ENCODE measurements around the gene ANOS1.

The ANOS1 gene

DNA sequence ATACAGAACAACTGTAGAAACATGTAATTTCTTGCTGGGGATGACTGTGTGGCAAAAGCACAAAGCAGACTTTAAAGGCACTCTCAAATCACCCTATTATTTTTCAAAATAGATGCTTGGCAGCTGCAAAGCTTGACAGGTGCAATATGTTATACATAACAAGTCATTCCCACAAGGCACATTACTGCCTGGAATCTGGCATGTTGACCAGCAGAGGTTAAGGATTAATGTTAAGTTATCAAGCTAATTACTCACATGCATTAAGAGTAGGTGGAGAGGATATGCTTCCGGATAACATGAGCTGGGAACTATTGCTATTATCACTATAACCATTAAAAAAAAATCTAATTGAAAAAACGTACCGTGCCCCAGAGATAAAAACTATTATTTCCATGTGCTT, 17.8 kb downstream of the ANOS1 start:
- no peak for DNase-seq (ENCODE audit: low spot score)

DNA sequence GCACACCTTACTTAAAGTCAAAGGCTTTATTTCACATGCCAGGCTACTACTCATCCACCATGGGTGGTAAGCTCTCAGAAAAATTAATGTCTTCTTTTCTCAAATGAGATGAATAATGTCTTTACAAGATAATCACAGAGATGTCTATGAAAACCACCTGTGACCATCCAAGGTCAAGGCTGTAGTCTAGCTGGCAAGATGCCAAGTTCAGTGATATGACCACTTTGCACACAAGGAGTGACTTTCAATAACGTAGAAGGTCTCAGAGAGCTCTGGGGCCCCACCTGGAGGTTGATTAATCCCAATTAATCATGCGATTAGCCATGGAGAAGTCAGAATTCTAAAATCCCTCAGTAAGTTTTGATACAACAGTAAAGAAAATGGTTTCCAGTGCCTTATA, 20.5 kb downstream of the ANOS1 start:
- no peak for DNase-seq (ENCODE audit: low spot score)

DNA sequence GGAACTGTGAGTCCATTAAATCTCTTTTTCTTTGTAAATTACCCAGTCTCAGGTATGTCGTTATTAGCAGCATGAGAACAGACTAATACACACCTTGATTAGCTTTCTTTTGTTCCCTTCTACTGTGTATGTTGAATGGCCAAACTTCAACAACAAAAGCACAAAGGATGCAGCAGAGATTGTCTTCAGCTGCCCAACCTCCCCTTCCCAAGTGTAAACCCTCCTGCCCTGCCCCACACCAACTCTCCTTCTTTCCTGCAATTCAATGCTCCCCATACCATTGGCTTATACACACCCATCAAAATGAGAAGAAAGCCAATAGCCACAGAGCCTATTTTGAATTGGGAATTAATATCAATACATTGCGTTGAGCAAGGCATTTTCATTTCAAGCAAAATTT, 27.8 kb downstream of the ANOS1 start:
- DNase-seq (ENCODE audit: low spot score): no peak

DNA sequence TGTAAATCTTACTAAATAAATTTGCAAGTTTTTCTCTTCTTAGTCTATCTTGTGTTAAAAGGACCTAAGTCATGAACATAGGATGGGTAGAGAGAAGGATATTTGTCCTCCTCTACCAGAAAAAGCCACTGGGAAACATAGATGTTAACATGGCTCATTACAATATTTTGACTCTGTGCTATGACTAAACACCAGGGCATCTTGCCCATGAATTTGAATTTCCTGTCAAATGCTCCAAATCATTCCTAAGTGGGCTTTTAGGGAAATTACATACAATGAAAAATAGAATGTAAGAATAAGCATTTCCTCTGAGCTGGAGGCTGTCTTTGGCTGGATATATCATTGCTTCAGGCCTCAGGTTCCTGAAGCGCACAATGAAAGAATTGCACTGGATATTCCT, 39.1 kb downstream of the ANOS1 start:
- DNase-seq (ENCODE audit: low spot score): no peak

DNA sequence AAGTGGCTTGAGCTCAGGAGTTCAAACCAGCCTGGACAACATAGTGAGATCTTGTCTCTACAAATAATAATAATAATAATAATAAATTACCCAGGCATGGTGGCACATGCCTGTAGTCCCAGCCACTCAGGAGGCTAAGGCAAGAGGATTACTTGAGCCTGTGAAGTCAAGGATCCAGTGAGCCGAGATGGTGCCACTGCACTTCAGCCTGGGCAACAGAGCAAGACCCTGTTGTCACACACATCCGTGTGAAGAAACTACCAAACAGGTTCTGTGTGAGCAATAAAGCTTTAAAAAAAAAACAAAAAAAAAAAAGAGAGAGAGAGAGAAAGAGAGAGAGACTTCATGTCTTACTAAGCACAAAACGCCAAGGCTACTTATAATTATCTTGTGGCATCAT, 42.5 kb downstream of the ANOS1 start:
- DNase-seq (ENCODE audit: low spot score): no peak

DNA sequence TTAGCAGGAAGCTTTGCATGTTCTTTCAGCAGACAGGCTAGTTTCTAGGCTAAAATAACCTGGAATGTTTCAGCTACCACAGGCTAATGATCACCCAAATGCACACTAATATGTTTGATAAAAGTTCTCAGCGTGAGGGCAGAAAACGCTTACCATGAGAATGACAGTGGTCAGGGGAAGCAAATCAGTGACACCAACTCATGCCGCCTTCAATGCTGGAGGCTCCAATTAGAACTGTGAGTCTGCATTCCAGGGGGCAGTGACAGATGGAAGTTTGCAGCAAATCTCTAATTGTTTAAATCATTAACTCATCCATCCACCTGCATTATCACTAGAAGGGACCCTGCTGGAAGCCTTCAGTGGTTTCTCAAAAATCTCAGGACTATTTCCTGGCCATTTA, 43.2 kb downstream of the ANOS1 start:
- DNase-seq (ENCODE audit: low spot score): no peak

DNA sequence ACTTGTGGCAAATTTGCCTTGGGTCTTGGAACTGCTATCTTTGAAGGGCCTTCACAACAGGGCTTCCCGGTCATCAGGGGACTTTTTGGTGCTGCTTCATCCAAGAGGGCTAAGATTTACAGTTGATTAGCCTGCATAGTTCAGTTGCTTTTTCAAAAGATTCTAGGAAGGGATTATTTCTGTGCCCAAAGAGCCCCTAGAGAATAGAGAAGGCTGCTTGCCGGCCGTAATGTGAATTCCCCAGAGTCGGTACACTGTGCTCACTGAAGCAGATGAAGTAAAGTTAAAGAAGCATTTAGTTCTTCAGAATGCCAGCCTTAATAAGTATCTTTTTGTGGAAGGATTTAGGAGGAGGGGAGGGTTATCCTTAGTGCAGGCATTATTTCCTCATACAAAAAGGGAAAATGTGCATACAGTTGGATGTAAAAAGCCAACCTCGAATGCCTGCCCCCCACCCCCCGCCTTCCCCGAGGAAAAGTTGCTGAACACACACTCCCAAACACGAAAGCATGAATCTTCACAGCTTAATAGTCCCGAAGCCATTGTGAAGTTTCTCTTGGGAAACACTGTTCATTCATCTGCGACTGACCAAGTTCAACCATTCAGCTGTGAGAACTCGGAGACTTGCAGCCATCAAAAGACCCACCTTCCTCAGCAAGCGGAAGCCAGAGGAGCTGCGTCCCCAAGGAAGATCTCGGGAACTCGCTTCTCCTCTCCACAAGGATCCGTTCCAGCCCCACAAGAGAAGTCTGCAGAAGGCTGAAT, 47.6 kb downstream of the ANOS1 start:
- no peak for DNase-seq (ENCODE audit: low spot score)

DNA sequence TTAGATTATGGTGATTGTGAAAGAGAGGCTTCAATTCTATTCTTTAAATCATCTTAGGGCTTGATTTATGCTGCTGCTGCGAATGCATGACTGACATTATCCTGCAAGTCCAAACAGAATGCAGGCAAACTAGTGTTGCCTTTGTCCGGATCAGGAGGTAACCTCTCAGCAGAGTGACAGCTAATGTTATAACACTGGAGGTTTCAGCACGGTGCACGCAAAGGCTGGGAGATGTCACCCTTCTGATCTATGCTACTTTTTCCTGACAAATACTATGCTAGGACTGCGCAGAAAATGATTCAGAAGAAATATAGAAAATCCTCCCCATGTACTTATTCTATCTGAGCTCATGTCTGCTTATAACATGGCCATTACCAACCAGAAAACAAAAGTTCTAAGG, 48.2 kb downstream of the ANOS1 start:
- DNase-seq (ENCODE audit: low spot score): no peak

DNA sequence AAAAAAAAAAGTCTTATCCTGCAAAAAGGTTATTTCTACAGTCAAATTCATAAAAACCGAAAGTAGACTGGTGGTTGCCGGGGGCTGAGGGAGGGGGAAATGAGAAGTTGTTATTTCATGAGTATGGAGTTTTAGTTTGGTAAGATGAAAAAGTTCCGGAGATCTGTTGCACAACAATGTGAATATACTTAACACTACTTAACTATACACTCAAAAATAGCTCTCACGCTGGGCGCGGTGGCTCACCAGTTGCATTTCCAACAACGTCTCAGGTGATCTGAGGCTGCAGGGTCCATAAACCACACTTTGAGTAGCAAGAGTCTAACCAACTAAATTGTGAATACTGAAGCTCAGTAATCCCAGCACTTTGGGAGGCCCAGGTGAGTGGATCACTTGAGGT, 52.4 kb downstream of the ANOS1 start:
- no peak for DNase-seq (ENCODE audit: low spot score)

DNA sequence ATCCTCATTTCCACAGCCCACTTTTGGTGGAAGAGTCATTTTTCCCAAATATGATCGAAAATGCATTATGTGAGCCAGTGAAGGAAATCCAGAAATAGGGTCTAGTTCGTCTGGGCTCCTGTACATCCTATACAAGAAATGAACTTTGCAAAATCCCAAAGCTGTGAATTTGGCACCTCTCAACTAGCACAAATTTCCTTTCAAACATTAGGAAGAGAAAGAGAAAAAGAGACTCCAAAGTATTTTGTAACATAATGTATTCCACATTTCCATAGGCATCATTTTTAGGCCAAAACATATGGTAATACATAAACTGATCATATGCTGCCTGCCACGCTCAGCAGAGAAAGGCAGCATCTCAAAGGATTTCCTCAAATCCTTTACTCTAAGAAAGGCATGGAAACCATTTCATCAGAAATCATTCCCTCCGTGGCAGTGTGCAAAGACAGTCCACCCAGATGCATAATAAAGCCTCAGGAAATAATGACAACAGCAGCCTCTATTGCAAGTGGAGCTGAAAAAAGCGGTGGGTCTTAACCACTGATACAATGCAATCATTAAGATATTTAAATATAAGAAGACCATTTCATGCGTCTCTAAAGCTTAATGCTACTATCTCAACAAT, 56.8 kb downstream of the ANOS1 start:
- DNase-seq (ENCODE audit: low spot score): no peak

DNA sequence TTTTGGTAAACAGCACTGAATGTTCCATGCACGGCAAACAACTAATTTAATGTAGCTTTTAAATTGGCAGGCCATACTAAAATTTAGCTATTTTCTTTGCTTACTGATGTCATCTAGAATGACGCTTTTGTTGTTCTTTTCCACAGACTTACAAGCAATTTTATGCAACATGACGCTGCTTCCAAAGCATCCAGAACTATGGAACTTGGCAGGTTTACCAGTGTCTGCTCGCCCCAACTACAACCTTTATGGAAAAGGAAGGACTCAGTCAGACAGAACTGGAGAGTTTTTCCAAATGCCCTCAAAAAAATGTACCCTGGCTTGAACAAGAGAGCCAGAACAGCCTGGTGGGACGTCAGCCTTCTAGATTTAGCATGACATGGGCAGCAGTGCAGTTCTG, 58.7 kb downstream of the ANOS1 start:
- DNase-seq (ENCODE audit: low spot score): no peak

DNA sequence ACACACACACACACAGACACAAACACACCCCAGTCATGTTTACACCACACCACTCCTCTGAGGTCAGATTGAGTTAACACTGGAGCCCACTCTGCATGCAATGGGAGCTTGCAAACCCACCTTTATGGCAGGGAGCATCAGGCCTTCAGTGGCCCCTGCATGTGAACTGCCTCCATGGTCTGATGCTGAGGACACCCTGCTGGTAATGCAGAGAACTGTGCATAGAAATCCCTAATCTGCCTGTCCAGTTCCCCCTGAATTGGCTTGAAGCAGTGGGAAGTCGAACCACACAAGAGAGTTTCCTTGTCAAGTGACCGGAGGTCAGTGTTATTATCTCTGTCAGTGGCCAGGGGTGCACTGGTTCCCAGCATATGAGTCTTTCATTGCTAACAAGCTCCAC, 59.8 kb downstream of the ANOS1 start:
- no peak for DNase-seq (ENCODE audit: low spot score)

DNA sequence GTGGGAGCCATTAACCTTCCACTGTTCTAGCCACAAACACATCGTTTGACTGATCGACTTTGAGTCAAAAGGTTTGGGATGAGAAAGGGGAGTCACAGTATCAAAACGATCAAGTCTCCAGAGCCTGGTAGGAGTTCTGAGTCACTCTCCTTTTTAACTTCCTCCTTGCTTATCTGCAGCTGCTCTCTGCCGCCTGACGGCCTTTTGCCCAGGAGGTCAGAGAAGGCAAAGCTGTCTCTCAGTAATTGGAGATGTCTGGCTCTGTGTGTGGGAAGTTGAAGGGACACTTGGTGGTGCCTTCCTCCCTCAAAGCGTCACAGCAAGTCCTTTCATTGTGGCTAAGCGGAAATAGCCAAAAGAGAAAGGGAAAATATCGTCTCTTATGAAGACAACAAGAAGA, 63.1 kb downstream of the ANOS1 start:
- no peak for DNase-seq (ENCODE audit: low spot score)

DNA sequence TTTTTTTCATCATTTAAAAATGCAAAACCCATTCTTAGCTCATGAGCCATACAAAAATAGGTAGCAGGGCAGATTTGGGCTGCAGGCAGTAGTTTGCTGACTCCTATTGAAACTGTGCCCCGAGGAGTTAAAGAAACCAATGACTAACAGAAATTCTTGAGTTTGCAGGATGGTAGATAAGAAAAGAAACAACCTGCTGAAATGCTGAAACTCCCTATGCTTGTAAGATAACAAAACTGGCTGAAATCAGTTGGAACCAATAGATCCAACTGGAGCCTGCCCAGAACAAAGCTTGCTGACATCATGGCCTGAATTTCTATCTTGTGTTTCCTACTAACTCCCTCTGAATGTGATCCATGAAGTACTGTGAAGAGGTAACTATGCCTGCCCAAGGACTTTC, 68.6 kb downstream of the ANOS1 start:
- DNase-seq (ENCODE audit: low spot score): no peak

DNA sequence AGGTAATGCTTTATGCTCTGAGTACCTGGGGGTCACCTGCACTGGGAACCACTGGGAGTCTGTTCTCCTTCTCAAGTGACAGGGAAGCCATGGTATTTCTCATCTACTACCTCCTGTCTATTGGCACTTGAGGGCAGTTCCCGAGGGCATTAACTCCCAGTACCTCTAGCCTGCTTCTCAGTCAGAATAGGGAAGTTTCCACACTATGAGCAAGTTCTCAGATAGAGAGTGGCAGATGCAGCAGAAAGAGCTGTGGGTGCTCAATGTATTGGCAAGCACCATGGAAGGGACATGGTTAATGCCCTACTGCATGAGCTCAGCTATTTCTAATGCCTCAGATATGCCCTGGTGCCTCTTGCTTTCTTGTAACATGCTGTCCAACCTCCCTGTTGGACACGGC, 74.1 kb downstream of the ANOS1 start:
- DNase-seq (ENCODE audit: low spot score): no peak

DNA sequence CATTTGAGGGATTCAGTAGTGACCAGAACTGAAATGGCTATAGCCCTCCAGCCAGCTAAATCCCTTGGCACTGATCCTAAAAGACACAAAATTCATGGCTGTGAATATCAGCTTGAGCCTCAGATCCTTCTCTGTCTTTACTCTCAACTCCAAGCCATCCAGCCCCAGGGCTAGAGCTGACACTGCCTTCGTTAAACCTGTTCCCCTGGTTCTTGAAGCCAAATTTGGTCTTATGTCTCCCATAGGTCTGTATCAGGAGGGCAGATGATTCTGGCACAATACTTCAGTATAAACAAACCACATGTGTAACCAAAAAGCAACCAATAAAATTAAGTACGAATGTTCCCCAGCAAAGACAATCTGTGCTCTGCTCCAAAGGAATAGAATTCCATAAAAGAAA, 78.0 kb downstream of the ANOS1 start:
- no peak for DNase-seq (ENCODE audit: low spot score)

DNA sequence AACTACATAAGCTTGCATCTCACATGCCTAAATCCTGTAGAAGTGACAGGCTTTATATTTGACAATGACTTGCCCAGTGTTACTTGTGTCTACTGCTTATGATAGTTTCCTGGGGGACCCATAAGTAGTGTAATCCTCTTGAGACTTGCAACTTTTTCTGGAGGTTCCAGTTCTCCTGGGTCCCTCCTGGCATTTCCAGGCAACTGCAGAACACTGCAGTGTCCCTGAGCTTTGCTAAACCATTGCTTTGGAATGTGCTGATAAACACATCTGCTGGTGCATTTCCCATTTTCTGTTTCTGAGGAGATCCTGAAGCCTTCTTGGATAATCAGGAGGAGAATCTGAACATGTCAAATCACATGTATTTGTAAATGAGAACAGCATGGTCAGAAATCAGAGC, 82.0 kb downstream of the ANOS1 start:
- no peak for DNase-seq (ENCODE audit: low spot score)

DNA sequence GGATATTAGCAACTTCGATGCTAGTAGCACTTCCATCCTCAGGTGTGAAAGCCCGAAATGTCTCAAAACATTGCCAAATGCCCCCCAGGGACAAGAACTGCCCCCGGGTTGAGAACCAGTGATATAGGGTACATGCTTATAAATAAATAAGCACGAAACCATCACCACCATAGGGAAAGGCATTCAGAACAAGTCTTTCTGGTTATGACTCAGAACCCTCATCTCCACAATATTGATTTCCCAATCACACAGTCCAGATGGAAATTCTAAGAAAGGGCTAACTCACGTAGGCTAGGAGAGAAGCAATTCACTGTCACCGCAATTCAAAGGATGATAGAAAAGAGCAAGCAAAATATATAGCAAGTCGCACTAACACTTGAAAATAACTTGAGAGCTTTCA, 84.8 kb downstream of the ANOS1 start:
- DNase-seq (ENCODE audit: low spot score): no peak

DNA sequence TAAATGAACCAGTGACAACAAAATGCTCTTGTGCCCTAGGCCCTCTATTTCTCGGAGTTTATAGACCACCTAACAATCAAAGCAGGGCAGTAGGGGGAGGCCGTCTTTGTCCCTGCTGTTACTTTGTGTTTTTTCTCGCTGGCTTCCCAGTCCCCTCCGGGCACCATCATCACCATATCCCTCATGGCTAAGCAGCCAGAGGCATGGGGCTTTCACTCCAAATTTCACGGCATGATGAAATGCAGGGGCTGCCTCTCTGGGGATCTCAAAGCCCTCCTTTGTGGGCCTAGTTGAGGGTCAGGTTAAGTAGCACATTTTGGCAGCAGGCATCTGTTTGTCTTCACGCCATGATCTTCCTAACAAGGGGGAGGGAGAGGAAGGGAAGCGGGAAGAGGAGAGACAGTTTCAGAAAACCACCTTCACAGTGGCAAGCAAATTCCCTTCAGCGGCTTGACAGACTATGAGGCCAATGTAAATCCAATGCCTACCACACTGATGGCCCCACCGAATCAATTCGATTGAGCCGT, 91.9 kb downstream of the ANOS1 start:
- no peak for DNase-seq (ENCODE audit: low spot score)

DNA sequence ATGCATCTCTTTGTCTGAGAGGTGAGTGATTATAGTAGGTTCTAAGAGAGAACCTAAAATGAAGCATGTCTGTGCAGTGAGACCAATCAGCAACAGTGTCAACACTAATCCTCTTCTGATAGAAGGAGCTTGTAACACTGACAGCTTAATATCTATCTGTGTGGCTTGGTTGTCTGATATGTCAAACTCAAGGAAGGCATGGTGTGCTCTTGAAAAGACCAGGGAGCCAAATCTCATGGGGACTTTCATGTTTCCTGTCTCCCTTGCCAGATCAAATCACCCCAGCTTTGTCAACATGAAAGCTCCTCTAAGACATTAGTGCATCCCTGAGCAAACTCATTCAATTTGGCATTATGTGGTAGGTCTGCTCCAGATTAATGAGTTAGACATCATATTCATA, 95.4 kb downstream of the ANOS1 start:
- no peak for DNase-seq (ENCODE audit: low spot score)

DNA sequence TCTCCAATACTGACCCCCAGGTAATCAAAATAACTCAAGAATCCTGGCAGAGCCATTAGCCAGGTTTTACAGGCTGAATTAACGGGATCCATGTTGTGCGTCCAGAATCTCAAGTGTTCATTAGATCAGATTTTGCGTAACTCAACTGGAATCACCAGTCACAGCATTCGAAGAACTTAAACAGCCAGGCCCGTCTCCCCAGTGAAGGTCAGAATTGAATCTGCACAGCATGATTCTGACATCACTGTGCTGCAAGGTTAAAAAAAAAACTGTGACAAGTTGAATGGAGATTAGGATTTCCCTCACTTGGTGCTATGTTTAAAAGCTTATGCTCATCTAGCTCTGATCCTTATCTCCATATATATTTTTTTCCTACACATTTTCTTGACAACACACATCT, 96.1 kb downstream of the ANOS1 start:
- DNase-seq (ENCODE audit: low spot score): no peak

DNA sequence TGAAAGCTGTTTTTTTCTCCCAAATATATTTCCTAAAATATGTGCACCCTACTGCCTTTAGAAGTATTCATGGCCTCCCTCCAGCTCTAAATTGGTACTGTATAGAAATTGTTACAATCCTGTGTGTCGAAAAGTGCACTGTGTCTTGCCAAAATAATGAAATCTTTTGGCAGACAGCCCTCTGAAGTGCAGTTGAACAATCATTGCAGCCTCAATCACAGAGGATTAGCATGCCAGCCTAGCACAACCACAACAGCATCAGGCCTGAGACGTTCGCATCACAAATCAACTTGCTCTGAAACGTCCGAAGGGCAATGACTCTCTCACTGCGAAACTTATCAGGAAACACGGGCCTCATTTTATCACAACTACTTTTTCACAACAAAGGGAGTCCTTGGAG, 99.0 kb downstream of the ANOS1 start:
- no peak for DNase-seq (ENCODE audit: low spot score)

DNA sequence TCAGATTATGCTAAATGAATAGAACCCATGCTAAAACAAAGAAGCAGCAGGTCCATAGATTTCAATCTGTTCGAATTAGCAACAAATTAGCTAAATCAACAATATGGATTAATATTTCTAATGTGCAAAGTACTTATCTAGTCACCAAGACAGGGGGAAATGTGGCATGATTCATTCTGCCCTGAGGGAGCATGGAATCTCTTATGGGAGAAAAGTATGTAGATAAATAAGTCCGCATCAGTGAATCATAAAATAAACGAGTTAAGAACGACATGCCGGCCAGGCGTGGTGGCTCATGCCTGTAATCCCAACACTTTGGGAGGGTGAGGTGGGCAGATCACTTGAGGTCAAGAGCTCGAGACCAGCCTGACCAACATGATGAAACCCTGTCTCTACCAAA, 102.1 kb downstream of the ANOS1 start:
- no peak for DNase-seq (ENCODE audit: low spot score)

DNA sequence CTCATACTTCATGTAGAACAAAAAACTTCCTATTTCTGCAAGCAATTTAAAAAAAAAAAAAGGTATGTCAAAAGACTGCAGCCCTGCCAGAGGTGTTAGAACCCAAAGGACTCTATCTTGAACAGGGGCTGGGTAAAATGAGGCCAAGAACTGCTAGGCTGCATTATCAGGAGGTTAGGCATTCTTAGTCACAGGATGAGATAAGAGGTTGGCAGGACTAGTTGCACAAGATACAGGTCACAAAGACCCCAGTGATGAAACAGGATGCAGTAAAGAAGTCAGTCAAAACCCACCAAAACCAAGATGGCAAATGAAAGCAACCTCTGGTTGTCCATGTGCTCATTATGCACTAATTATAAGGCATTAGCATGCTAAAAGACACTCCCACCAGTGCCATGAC, 104.1 kb downstream of the ANOS1 start:
- DNase-seq (ENCODE audit: low spot score): no peak
